GM13977 (cell line): ENCODE measurements around the gene ARID3B.

Experiments
- DNase-seq: peaks from one replicate; pipeline ENCODE4 v3.0.0; 2012; ENCODE audit warnings: low spot score
- in situ Hi-C: fragments of 300-500 bp; cut with MboI; formaldehyde crosslinking; loops from one replicate; pipeline ENCODE4 v1.12.0; 2022; ENCODE audit warnings: low sequenced_read_pairs, low pct_unique_long_range_greater_than_20kb, mixed read lengths, inconsistent platforms; ENCODE audit not compliant: unreplicated experiment
- TF ChIP-seq, protein P1 (sequence below): IDR thresholded peaks from 2 replicates; pipeline ENCODE4 v1.5.1; 2012; ENCODE audit warnings: mild to moderate bottlenecking, control low read depth; ENCODE audit not compliant: insufficient read depth; ENCODE audit errors: extremely low read depth, missing control alignments

ARID3B gene

GRCh38 chr15:74558706-74559105 lies 17.7 kb downstream of the ARID3B start:
- in situ Hi-C loops, result no loop called here
- DNase-seq, result no peak
- TF ChIP-seq, protein P1, sequence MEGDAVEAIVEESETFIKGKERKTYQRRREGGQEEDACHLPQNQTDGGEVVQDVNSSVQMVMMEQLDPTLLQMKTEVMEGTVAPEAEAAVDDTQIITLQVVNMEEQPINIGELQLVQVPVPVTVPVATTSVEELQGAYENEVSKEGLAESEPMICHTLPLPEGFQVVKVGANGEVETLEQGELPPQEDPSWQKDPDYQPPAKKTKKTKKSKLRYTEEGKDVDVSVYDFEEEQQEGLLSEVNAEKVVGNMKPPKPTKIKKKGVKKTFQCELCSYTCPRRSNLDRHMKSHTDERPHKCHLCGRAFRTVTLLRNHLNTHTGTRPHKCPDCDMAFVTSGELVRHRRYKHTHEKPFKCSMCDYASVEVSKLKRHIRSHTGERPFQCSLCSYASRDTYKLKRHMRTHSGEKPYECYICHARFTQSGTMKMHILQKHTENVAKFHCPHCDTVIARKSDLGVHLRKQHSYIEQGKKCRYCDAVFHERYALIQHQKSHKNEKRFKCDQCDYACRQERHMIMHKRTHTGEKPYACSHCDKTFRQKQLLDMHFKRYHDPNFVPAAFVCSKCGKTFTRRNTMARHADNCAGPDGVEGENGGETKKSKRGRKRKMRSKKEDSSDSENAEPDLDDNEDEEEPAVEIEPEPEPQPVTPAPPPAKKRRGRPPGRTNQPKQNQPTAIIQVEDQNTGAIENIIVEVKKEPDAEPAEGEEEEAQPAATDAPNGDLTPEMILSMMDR, result no peak

DNA sequence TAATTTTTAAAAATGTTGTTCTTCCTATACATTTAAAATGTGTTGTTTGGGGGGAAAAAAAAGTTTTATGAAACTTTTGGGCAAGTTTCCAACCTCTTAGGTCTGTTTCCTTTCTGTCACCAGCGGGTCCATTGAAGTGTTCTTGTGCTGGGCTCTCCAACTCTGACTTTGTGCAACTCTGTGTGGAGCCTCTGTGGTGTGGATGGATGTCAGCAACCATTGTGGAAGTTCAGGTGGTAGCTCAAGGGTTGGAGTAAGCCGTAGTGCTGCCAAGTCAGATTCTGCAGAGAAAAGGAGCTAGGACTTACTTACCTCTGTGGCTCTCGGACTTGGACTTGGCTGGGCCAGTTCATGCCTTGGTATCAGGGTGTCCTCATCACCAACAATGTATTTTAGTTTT lies 22.4 kb downstream of the ARID3B start:
- no peak for DNase-seq
- TF ChIP-seq, protein P1, result no peak
- in situ Hi-C loops, result no loop called here

GRCh38 chr15:74564182-74564581 lies 23.2 kb downstream of the ARID3B start:
- no peak for DNase-seq
- in situ Hi-C loops, result no loop called here
- TF ChIP-seq, protein P1, result no peak

DNA sequence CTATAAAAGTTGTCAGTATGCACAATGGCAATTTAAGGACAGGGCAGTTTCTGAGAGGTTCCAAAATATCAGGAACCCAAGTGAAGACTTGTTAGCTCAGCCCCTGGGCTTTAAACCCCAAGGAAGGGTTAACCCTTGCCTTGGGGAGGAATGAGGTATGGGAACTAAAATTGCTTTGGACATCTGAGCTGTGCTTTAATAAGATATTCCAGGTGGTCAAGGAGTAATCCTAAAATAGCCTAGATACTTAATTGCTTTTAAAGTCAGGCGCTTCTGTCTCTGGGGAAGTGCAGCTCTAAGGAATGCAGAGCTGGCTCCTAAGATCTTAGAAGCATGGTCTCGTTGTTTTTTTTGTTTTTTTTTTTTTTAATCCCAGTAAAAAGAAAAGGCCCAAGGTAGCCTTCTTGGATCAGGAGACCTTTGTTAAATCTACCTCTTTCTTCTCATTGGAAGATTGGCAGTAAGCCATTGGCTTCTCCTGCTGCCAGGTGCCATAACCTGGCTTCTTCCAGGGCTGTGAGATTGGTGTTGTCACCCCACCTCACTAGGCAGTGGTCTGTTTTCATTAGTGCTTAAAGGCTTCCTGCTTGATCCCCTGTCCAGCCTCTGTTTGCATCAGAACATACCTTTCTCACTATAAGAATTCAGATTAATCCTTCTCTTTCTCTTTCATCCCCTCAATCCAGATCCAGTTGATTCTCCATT lies 24.5 kb downstream of the ARID3B start:
- no peak for DNase-seq
- TF ChIP-seq, protein P1, result no peak
- in situ Hi-C loops, result no loop called here

DNA sequence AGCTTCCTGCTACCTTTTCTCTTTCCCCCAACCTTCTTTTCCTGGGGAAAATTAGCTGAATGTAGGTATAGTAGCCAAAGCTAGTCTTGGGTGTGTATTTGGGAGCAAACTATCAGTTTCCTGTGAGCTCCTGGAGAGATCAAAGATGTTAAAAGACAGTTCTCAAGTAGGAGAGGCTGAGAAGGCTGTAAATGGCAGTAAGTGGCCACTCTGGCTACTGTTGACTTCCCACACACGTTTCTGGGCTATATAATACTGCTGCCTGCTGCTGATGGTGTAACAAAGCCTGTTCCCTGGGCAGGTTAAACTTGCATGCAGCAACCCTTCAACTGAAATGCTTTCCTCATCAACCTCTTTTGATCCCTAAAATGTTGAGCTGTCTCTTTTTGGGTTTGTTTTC lies 27.6 kb downstream of the ARID3B start:
- DNase-seq, result no peak
- TF ChIP-seq, protein P1, result no peak
- in situ Hi-C loops, result no loop called here

GRCh38 chr15:74569731-74570070 lies 28.7 kb downstream of the ARID3B start:
- DNase-seq, result no peak
- TF ChIP-seq, protein P1, result no peak
- in situ Hi-C loops, result no loop called here
